HG03280 (cell line): ENCODE data around the gene MOK.

Experiments used
- ATAC-seq: cut with Tn5 transposase; IDR thresholded peaks from one replicate; pipeline ENCODE4 v1.9.1; 2021; ENCODE audit warnings: mild to moderate bottlenecking, moderate library complexity; ENCODE audit not compliant: unreplicated experiment

The MOK gene

GRCh38 chr14:102226356-102227125 lies 78.4 kb downstream of the MOK start:
- ATAC-seq = no peak

DNA sequence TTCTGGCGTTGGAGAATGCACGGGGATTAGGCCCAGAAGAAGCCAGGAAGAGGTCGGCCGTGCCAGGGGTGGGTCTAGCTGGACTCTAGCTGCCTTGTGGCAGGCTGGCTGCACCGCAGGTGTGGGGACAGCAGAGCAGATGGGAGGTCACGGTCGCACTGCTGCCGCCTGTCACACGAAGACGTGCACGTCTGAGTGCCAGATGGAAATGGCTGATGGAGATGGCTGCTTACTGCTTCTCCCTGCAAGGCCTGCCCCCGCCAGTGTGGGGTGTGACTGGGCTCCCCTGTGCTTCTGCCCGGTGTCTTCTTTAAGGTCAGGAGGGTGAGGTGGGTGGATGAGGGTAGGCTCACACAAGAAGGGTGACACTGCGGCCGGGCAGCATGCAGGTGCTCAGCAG lies 79.0 kb downstream of the MOK start:
- no peak for ATAC-seq

DNA sequence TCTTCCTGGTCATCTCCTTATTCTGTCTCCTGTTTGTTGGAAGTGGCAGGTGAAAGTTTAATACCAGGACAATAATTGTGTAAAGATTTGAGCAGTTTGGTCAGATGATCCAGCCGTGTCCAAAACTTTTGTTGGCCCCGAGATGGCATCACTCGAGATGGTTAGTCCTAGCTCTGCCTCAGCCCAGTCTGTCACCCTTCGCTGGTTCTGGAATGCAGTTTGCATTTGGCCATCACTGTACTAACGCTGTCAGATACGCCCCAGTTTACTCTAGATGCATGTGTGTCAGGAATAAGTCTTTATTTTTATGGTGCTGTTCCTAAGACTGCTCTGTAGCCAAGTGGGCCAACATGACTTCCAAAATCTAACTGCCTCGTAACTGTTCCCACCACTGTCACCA lies 79.6 kb downstream of the MOK start:
- ATAC-seq = no peak

DNA sequence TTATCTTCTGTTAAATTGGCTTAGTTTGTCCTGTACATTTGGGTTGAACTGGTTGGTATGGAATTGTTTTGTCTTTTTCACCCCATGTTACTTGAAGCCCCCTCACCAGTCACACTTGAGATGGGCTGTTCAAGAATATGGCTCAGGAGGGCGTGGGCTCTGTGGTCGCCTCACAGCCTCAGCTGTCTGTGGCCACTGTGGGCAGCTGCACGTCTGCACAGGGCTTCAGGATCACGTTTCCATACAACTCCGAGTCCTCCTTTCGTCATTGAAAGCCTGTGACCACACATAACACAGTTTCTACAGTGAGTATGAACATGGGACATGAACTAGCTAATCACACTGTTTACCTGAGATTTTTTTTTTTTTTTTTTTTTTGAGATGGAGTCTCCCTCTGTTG lies 81.3 kb downstream of the MOK start:
- ATAC-seq = no peak

DNA sequence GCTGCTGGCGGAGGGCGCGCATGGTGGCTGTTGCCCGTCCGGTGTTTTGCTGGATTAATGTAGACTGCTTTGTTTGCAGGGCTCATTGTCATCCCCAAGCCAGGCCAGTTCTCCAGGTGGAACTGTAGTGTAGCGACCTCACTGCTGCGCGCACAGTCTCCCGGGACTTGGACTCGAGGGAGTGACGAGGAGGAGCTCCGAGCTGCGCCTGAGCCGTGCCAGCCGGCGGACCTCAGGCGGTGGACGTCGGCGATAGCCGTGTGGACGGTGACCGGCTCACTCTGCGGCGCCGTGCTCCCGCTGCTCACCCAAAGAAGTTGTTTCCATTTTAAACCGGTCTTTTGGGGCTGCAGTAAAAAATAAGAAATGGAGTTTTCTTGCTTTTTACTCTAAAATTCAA lies 82.2 kb downstream of the MOK start:
- no peak for ATAC-seq

- ATAC-seq = no peak
These were observed 82.9 kb downstream of the MOK start for GRCh38 chr14:102222009-102222575.

- no peak for ATAC-seq
These were observed 83.9 kb downstream of the MOK start for GRCh38 chr14:102221026-102221425.

- ATAC-seq = peak; percentile 86
These were observed 84.9 kb downstream of the MOK start for GRCh38 chr14:102220031-102220430.

- ATAC-seq = no peak
These were observed 85.6 kb downstream of the MOK start for GRCh38 chr14:102219316-102219715.

DNA sequence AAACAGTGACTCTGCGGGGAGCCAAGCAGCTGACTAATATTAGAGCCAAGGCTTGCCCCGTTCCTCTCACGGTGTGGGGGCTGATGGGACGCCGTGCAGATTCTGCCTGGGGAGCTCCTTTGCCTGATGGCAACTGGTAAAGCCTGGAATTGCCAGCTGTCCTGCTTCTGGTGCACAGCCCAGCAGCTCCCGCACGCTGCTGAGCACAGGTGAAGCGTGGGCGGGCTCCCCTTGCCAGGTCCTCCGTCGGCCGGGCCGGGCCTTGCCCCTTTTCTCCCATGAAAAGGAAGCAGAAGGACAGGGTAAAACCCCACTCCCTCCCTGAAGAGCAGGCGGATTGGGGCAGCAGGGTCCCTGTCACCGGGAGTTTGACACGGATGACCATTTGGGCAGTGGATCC lies 86.3 kb downstream of the MOK start:
- no peak for ATAC-seq

- no peak for ATAC-seq
These were observed 87.0 kb downstream of the MOK start for GRCh38 chr14:102217987-102218421.

GRCh38 chr14:102217399-102217798 lies 87.6 kb downstream of the MOK start:
- no peak for ATAC-seq

DNA sequence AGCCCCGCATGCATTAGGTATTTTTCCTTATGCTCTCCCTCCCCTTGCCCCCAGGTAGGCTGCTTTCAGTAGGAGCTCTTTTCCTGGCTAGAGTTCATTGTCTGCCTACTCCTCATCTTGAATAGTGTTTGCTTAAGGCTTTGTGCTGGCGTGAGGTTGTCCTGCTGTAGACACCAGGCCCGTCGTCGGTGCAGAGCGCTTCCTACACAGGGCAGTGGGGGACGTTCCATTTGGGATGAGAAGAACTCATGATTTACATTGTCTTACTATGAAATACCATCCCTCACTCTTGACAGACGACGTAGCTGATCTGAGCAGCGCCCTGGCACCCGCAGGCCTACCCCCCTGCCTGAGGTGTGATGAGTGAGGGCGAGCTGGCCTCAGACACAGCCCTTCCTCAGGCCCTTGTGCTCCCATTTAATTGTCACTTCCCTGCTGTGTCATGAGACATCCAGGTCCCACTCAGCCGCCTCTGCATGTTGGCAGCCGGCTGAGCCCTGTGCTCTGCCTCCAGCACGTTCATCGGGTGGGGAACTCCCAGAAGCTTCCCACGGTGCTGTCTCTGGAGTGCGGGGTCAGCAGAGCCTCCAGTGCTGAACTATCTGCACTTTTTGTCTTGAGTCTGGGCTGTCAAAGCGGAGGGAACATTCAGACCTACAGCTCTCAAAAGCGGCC lies 89.3 kb downstream of the MOK start:
- no peak for ATAC-seq

GRCh38 chr14:102215071-102215470 lies 89.9 kb downstream of the MOK start:
- no peak for ATAC-seq

- no peak for ATAC-seq
These were observed 90.8 kb downstream of the MOK start for GRCh38 chr14:102213984-102214658.

DNA sequence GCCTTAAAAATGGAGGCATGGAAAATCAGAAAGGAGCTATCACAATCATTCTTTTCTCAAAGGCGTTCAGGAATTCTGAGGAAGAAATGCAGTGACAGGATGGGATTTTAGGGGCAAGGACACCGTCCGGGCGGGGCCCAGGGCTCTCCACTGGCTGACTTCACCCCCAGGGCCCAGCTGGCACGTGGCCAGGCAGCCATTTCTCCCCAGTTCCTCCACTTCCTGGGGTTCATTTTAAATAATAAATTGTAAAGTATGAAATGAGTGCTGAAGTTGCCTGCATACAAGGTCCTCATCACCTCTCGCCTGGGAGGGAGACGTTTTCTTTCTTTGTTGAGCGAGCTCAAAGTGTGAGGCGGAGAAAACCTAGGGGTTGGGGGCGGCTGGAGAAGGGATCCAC lies 91.5 kb downstream of the MOK start:
- no peak for ATAC-seq

DNA sequence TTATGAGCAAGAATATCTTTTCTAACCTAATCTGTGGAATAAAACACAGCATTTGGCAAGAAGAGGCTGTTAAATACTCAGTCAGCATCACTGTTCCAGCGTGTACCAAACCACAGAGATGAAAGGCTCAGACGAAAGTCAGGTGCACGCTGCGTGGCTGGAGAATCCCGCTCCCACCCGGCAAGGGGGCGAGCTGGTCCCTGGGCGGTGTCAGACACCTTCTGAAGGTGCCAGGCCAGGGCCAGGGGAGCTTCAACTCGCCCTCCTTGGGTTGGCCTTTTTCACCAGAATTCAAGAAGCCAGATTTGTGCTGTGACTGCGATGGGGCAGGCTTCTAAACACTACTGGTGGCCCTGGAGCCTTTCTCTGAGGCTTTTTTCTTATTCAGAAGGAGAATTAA lies 92.1 kb downstream of the MOK start:
- no peak for ATAC-seq

GRCh38 chr14:102212356-102212755 lies 92.6 kb downstream of the MOK start:
- ATAC-seq = no peak

DNA sequence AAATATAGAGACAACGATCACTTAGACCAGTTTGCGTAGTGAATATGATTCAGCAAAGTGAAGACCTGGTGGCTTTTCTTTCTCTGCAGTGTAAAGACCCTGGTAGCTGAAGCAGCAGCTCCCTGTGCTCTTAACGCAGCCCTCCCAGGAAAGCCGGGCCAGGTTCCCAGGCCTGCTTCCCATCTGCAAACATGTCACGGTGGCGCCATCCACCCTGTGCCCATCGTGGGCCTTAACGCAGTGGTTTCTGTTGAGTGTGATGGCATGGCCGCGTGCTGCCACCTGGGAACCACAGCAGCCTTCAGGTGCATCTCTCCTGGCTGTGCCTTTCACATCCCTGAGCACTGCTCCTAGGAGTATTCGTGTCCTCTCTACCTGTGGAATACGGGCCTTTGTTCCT lies 93.7 kb downstream of the MOK start:
- no peak for ATAC-seq

GRCh38 chr14:102210421-102211042 lies 94.4 kb downstream of the MOK start:
- no peak for ATAC-seq
